C4-2B (cell line): ENCODE data around the gene CREG2.

Experiments
- H3K27ac ChIP-seq: fragments of 450-650 bp; 2 replicates; pipeline ENCODE4 v1.5.1; 2017
- CTCF ChIP-seq: fragments of 450-650 bp; conservative IDR thresholded peaks from 2 replicates; pipeline ENCODE4 v1.5.1; 2017; ENCODE audit warnings: mild to moderate bottlenecking
- ZFX ChIP-seq: fragments of 450-650 bp; IDR thresholded peaks from 2 replicates; pipeline ENCODE4 v1.6.1; 2017

The CREG2 gene

GRCh38 chr2:101308432-101309210 is 78.7 kb downstream of the CREG2 start, which contains the start of gene RNF149:
TSS of gene RNF149 (minus strand) at chr2:101308701. CDS start at chr2:101308588, 113 bp downstream.
- peak within 1 kb of the TSS; percentile 90 for H3K27ac ChIP-seq
- TF ChIP-seq CTCF (no peak), ZFX (peak; percentile 66)

GRCh38 chr2:101307950-101308431 is 79.3 kb downstream of the CREG2 start:
- H3K27ac ChIP-seq, result peak overlapping the region; percentile 90
- TF ChIP-seq CTCF (no peak), ZFX (no peak; the same call in none of the 2 replicates)

- H3K27ac ChIP-seq, result peak overlapping the region; percentile 90
- no peak for TF ChIP-seq CTCF
- TF ChIP-seq ZFX, result no peak
Measured at GRCh38 chr2:101307503-101307902, 79.8 kb downstream of the CREG2 start.

GRCh38 chr2:101306410-101306809 is 80.9 kb downstream of the CREG2 start:
- no peak for TF ChIP-seq ZFX
- no peak for TF ChIP-seq CTCF
- H3K27ac ChIP-seq, result no peak overlapping the region

GRCh38 chr2:101305492-101306078 is 81.7 kb downstream of the CREG2 start:
- TF ChIP-seq ZFX (no peak), CTCF (no peak)
- H3K27ac ChIP-seq, result no peak overlapping the region

- H3K27ac ChIP-seq, result no peak overlapping the region
Measured at GRCh38 chr2:101305035-101305434, 82.3 kb downstream of the CREG2 start.

More at GRCh38 chr2:101305035-101305434, 82.3 kb downstream of the CREG2 start:
- no peak for TF ChIP-seq ZFX
- TF ChIP-seq CTCF, result no peak
